ENCODE results near the gene COPA.
A peak's percentile ranks its signal among the peaks of the same experiment; 100 is the strongest.

Gene COPA

GRCh38 chr1:160284220-160284781, 58.7 kb downstream of the COPA start:
- Histone ChIP-seq H3K27me3 (ENCODE audit: control insufficient read depth in 3 of 3, insufficient read depth in 3 of 3, low read depth in 1 of 3, low read length in 3 of 3) (no peaks in the 10 kb centered on the region), H4K8ac (ENCODE audit: low read depth, low read length) (no peak overlapping the region), H3K4me3 (ENCODE audit: low read length in 2 of 2) (peak overlapping the region; percentile 88 to 89), H3K18ac (ENCODE audit: low read length) (peak overlapping the region; percentile 48), H3K4ac (ENCODE audit: low read length) (no peak overlapping the region), H3K9ac (ENCODE audit: low read depth, low read length, poor library complexity) (peak overlapping the region; percentile 78), H3K4me2 (ENCODE audit: insufficient read depth, low read length, poor library complexity, severe bottlenecking) (peak overlapping the region; percentile 81), H3K23ac (ENCODE audit: low read depth, low read length, poor library complexity) (no peak overlapping the region), H3K14ac (ENCODE audit: low read length) (no peak overlapping the region), H2BK5ac (ENCODE audit: low read length) (no peak overlapping the region), H3K27ac (replicated peaks; ENCODE audit: low read length) (no peak overlapping the region), H3K4me1 (ENCODE audit: control insufficient read depth in 2 of 2, insufficient read depth in 1 of 2, low read depth in 1 of 2, low read length in 2 of 2) (peaks cover 0 to 7% of the 10 kb centered on the region in 2 donors), H2AK5ac (ENCODE audit: low read depth, low read length) (no peak overlapping the region), H2BK15ac (ENCODE audit: low read length) (no peak overlapping the region), H3K9me3 (replicated peaks in 1 of 2; ENCODE audit: control insufficient read depth in 2 of 2, insufficient read depth in 1 of 2, low read depth in 1 of 2, low read length in 2 of 2) (no peaks in the 10 kb centered on the region), H3K79me1 (ENCODE audit: low read depth, low read length) (peaks cover 3% of the 10 kb centered on the region), H3K36me3 (replicated peaks in 1 of 2; ENCODE audit: control insufficient read depth in 2 of 2, insufficient read depth in 2 of 2, low read length in 2 of 2) (peaks cover 23 to 57% of the 10 kb centered on the region in 2 donors), H2BK12ac (ENCODE audit: low read length) (no peak overlapping the region), H2BK120ac (ENCODE audit: low read depth, low read length) (no peak overlapping the region), H4K91ac (ENCODE audit: low read depth, low read length, poor library complexity) (no peak overlapping the region), H2AFZ (ENCODE audit: low read length) (peak overlapping the region; percentile 87)
- no peak for DNase-seq (ENCODE audit: low spot score)
- no CpG with 5 or more reads among the region's 15 CpGs for WGBS, 2 donors (ENCODE audit: extremely low coverage in 2 of 2, insufficient read length in 2 of 2, insufficient replicate concordance in 1 of 2)

GRCh38 chr1:160282807-160283206, 60.2 kb downstream of the COPA start:
- no peak for DNase-seq (ENCODE audit: low spot score)

GRCh38 chr1:160277987-160278386, 65.1 kb downstream of the COPA start:
- Histone ChIP-seq H2BK5ac (ENCODE audit: low read length) (no peak overlapping the region), H3K27me3 (ENCODE audit: control insufficient read depth in 3 of 3, insufficient read depth in 3 of 3, low read depth in 1 of 3, low read length in 3 of 3) (no peaks in the 10 kb centered on the region), H2AK5ac (ENCODE audit: low read depth, low read length) (no peak overlapping the region), H3K9me3 (replicated peaks in 1 of 2; ENCODE audit: control insufficient read depth in 2 of 2, insufficient read depth in 1 of 2, low read depth in 1 of 2, low read length in 2 of 2) (no peaks in the 10 kb centered on the region), H3K79me1 (ENCODE audit: low read depth, low read length) (no peaks in the 10 kb centered on the region), H3K9ac (ENCODE audit: low read depth, low read length, poor library complexity) (no peak overlapping the region), H2BK120ac (ENCODE audit: low read depth, low read length) (no peak overlapping the region), H3K18ac (ENCODE audit: low read length) (no peak overlapping the region), H3K23ac (ENCODE audit: low read depth, low read length, poor library complexity) (no peak overlapping the region), H3K36me3 (replicated peaks in 1 of 2; ENCODE audit: control insufficient read depth in 2 of 2, insufficient read depth in 2 of 2, low read length in 2 of 2) (peaks cover 33 to 73% of the 10 kb centered on the region in 2 donors), H4K91ac (ENCODE audit: low read depth, low read length, poor library complexity) (no peak overlapping the region), H3K14ac (ENCODE audit: low read length) (no peak overlapping the region), H3K27ac (replicated peaks; ENCODE audit: low read length) (no peak overlapping the region), H3K4me2 (ENCODE audit: insufficient read depth, low read length, poor library complexity, severe bottlenecking) (no peak overlapping the region), H2BK15ac (ENCODE audit: low read length) (no peak overlapping the region), H3K4me1 (ENCODE audit: control insufficient read depth in 2 of 2, insufficient read depth in 1 of 2, low read depth in 1 of 2, low read length in 2 of 2) (no peaks in the 10 kb centered on the region), H4K8ac (ENCODE audit: low read depth, low read length) (no peak overlapping the region), H2AFZ (ENCODE audit: low read length) (no peak overlapping the region), H2BK12ac (ENCODE audit: low read length) (no peak overlapping the region), H3K4me3 (ENCODE audit: low read length in 2 of 2) (no peak overlapping the region), H3K4ac (ENCODE audit: low read length) (no peak overlapping the region)
- DNase-seq (ENCODE audit: low spot score) = no peak
- WGBS, 2 donors (ENCODE audit: extremely low coverage in 2 of 2, insufficient read length in 2 of 2, insufficient replicate concordance in 1 of 2) = no CpG with 5 or more reads among the region's 4 CpGs

More at GRCh38 chr1:160282807-160283206, 60.2 kb downstream of the COPA start:
- Histone ChIP-seq H3K79me1 (ENCODE audit: low read depth, low read length) (peaks cover 3% of the 10 kb centered on the region), H3K4me3 (ENCODE audit: low read length in 2 of 2) (no peak overlapping the region), H2AK5ac (ENCODE audit: low read depth, low read length) (no peak overlapping the region), H2BK12ac (ENCODE audit: low read length) (no peak overlapping the region), H3K9me3 (replicated peaks in 1 of 2; ENCODE audit: control insufficient read depth in 2 of 2, insufficient read depth in 1 of 2, low read depth in 1 of 2, low read length in 2 of 2) (no peaks in the 10 kb centered on the region), H3K27ac (replicated peaks; ENCODE audit: low read length) (no peak overlapping the region), H3K4ac (ENCODE audit: low read length) (no peak overlapping the region), H3K27me3 (ENCODE audit: control insufficient read depth in 3 of 3, insufficient read depth in 3 of 3, low read depth in 1 of 3, low read length in 3 of 3) (no peaks in the 10 kb centered on the region), H3K18ac (ENCODE audit: low read length) (no peak overlapping the region), H2BK5ac (ENCODE audit: low read length) (no peak overlapping the region), H3K9ac (ENCODE audit: low read depth, low read length, poor library complexity) (no peak overlapping the region), H2AFZ (ENCODE audit: low read length) (no peak overlapping the region), H3K14ac (ENCODE audit: low read length) (no peak overlapping the region), H4K8ac (ENCODE audit: low read depth, low read length) (no peak overlapping the region), H3K23ac (ENCODE audit: low read depth, low read length, poor library complexity) (no peak overlapping the region), H2BK120ac (ENCODE audit: low read depth, low read length) (no peak overlapping the region), H3K4me2 (ENCODE audit: insufficient read depth, low read length, poor library complexity, severe bottlenecking) (no peak overlapping the region), H3K36me3 (replicated peaks in 1 of 2; ENCODE audit: control insufficient read depth in 2 of 2, insufficient read depth in 2 of 2, low read length in 2 of 2) (peaks cover 34 to 58% of the 10 kb centered on the region in 2 donors), H2BK15ac (ENCODE audit: low read length) (no peak overlapping the region), H3K4me1 (ENCODE audit: control insufficient read depth in 2 of 2, insufficient read depth in 1 of 2, low read depth in 1 of 2, low read length in 2 of 2) (peaks cover 0 to 7% of the 10 kb centered on the region in 2 donors), H4K91ac (ENCODE audit: low read depth, low read length, poor library complexity) (no peak overlapping the region)
- no CpG with 5 or more reads among the region's 7 CpGs for WGBS, 2 donors (ENCODE audit: extremely low coverage in 2 of 2, insufficient read length in 2 of 2, insufficient replicate concordance in 1 of 2)

- H3K36me3 ChIP-seq (replicated peaks in 1 of 2; ENCODE audit: control insufficient read depth in 2 of 2, insufficient read depth in 2 of 2, low read length in 2 of 2) = peaks cover 28 to 67% of the 10 kb centered on the region in 2 donors
- H3K9ac ChIP-seq (ENCODE audit: low read depth, low read length, poor library complexity) = no peak overlapping the region
- no peaks in the 10 kb centered on the region for H3K79me1 ChIP-seq (ENCODE audit: low read depth, low read length)
- H2BK120ac ChIP-seq (ENCODE audit: low read depth, low read length) = no peak overlapping the region
- no peak overlapping the region for H3K18ac ChIP-seq (ENCODE audit: low read length)
- DNase-seq (ENCODE audit: low spot score) = no peak
- H4K91ac ChIP-seq (ENCODE audit: low read depth, low read length, poor library complexity) = no peak overlapping the region
- H3K4me3 ChIP-seq (ENCODE audit: low read length in 2 of 2) = no peak overlapping the region
- H3K27ac ChIP-seq (replicated peaks; ENCODE audit: low read length) = no peak overlapping the region
- no peak overlapping the region for H4K8ac ChIP-seq (ENCODE audit: low read depth, low read length)
- no CpG with 5 or more reads among the region's 2 CpGs for WGBS, 2 donors (ENCODE audit: extremely low coverage in 2 of 2, insufficient read length in 2 of 2, insufficient replicate concordance in 1 of 2)
- no peaks in the 10 kb centered on the region for H3K9me3 ChIP-seq (replicated peaks in 1 of 2; ENCODE audit: control insufficient read depth in 2 of 2, insufficient read depth in 1 of 2, low read depth in 1 of 2, low read length in 2 of 2)
- H3K23ac ChIP-seq (ENCODE audit: low read depth, low read length, poor library complexity) = no peak overlapping the region
- H2BK12ac ChIP-seq (ENCODE audit: low read length) = no peak overlapping the region
- H3K4me2 ChIP-seq (ENCODE audit: insufficient read depth, low read length, poor library complexity, severe bottlenecking) = no peak overlapping the region
- no peak overlapping the region for H3K4ac ChIP-seq (ENCODE audit: low read length)
- H3K14ac ChIP-seq (ENCODE audit: low read length) = no peak overlapping the region
- peaks cover 0 to 2% (median 0%) of the 10 kb centered on the region in 3 experiments for H3K27me3 ChIP-seq (ENCODE audit: control insufficient read depth in 3 of 3, insufficient read depth in 3 of 3, low read depth in 1 of 3, low read length in 3 of 3)
- H3K4me1 ChIP-seq (ENCODE audit: control insufficient read depth in 2 of 2, insufficient read depth in 1 of 2, low read depth in 1 of 2, low read length in 2 of 2) = no peaks in the 10 kb centered on the region
- H2AK5ac ChIP-seq (ENCODE audit: low read depth, low read length) = no peak overlapping the region
- no peak overlapping the region for H2AFZ ChIP-seq (ENCODE audit: low read length)
- H2BK15ac ChIP-seq (ENCODE audit: low read length) = no peak overlapping the region
- no peak overlapping the region for H2BK5ac ChIP-seq (ENCODE audit: low read length)
These were observed 65.7 kb downstream of the COPA start for GRCh38 chr1:160277330-160277729.

Measured in neuronal stem cell (in vitro differentiated cells).